ENCODE results near the gene WASF3. TPM values are rescaled to one million over a fixed set of nuclear protein-coding genes. Genes with fewer than 3 reads are reported as not detected.

WASF3 gene
- total and polyA plus RNA-seq, 2 experiments from 2014 or later = 9.9 to 20.7 TPM

DNA sequence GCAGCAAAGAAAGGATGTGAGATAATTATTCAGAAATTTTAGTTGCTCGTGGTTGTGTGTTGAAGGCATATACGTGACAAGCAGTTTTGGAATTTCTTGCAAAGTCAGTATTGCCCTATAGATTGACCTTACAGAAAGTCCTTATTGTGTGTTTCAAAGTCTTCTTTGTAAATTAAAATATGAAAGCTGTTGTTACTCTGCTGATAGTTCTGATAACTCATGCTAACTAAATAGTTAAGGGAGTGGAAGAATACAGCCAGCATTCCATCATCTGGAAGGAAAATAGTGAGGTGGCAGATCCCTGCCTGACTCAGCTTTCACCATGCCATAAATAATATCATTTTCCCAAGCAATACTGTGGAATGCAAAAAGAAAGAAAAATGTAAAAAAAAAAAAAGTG lies 27.2 kb downstream of the WASF3 start:
- no peaks in the 10 kb centered on the region; the same call in 1 of the 2 replicates for H4K20me1 ChIP-seq (replicated peaks; ENCODE audit: insufficient read depth)
- H2AFZ ChIP-seq = no peak overlapping the region
- no peaks in the 10 kb centered on the region for H3K9me3 Mint-ChIP-seq
- H3F3A ChIP-seq (replicated peaks; ENCODE audit: low read depth) = no peaks in the 10 kb centered on the region
- H3K79me2 ChIP-seq (replicated peaks; ENCODE audit: insufficient read depth) = peaks cover 44% of the 10 kb centered on the region
- DNase-seq (ENCODE audit: low spot score) = no peak
- peaks cover 27% of the 10 kb centered on the region for H3K4me1 ChIP-seq (ENCODE audit: insufficient read depth)
- H3K4me3 ChIP-seq = no peak overlapping the region
- peaks cover 3% of the 10 kb centered on the region for H3K27me3 Mint-ChIP-seq (ENCODE audit: insufficient read depth, low read depth, poor library complexity)
- peak overlapping the region; percentile 64 for H3K4me2 ChIP-seq
- 0 out of 3 replicates have a peak overlapping the region, but pooled peaks have one; percentile 26 for H3K4me3 Mint-ChIP-seq
- no peaks in the 10 kb centered on the region for H3K36me3 Mint-ChIP-seq (ENCODE audit: low read depth)
- H3K27ac ChIP-seq (ENCODE audit: low read depth) = no peak overlapping the region
- H3K9me2 ChIP-seq (ENCODE audit: insufficient read depth) = no peaks in the 10 kb centered on the region
- no peaks in the 10 kb centered on the region for H3K27me3 ChIP-seq (ENCODE audit: insufficient read depth)
- peak overlapping the region; percentile 65; the same call in 1 of the 2 replicates for H3K27ac Mint-ChIP-seq
- no peak for ATAC-seq
- H3K36me3 ChIP-seq (ENCODE audit: insufficient read depth) = no peaks in the 10 kb centered on the region
- H3K4me1 Mint-ChIP-seq = peaks cover 34% of the 10 kb centered on the region
- TF ChIP-seq, protein P1, sequence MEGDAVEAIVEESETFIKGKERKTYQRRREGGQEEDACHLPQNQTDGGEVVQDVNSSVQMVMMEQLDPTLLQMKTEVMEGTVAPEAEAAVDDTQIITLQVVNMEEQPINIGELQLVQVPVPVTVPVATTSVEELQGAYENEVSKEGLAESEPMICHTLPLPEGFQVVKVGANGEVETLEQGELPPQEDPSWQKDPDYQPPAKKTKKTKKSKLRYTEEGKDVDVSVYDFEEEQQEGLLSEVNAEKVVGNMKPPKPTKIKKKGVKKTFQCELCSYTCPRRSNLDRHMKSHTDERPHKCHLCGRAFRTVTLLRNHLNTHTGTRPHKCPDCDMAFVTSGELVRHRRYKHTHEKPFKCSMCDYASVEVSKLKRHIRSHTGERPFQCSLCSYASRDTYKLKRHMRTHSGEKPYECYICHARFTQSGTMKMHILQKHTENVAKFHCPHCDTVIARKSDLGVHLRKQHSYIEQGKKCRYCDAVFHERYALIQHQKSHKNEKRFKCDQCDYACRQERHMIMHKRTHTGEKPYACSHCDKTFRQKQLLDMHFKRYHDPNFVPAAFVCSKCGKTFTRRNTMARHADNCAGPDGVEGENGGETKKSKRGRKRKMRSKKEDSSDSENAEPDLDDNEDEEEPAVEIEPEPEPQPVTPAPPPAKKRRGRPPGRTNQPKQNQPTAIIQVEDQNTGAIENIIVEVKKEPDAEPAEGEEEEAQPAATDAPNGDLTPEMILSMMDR (conservative IDR thresholded peaks at IDR 0.05; ENCODE audit: low read depth in 2 of 2) = no peak
- no peak for TF ChIP-seq CREB1 (CRISPR knock-in tag; IDR thresholded peaks at IDR 0.05; ENCODE audit: low read depth)
- TF ChIP-seq, protein P2, sequence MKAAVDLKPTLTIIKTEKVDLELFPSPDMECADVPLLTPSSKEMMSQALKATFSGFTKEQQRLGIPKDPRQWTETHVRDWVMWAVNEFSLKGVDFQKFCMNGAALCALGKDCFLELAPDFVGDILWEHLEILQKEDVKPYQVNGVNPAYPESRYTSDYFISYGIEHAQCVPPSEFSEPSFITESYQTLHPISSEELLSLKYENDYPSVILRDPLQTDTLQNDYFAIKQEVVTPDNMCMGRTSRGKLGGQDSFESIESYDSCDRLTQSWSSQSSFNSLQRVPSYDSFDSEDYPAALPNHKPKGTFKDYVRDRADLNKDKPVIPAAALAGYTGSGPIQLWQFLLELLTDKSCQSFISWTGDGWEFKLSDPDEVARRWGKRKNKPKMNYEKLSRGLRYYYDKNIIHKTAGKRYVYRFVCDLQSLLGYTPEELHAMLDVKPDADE (IDR thresholded peaks at IDR 0.05) = no peak
- TF ChIP-seq, protein P3, sequence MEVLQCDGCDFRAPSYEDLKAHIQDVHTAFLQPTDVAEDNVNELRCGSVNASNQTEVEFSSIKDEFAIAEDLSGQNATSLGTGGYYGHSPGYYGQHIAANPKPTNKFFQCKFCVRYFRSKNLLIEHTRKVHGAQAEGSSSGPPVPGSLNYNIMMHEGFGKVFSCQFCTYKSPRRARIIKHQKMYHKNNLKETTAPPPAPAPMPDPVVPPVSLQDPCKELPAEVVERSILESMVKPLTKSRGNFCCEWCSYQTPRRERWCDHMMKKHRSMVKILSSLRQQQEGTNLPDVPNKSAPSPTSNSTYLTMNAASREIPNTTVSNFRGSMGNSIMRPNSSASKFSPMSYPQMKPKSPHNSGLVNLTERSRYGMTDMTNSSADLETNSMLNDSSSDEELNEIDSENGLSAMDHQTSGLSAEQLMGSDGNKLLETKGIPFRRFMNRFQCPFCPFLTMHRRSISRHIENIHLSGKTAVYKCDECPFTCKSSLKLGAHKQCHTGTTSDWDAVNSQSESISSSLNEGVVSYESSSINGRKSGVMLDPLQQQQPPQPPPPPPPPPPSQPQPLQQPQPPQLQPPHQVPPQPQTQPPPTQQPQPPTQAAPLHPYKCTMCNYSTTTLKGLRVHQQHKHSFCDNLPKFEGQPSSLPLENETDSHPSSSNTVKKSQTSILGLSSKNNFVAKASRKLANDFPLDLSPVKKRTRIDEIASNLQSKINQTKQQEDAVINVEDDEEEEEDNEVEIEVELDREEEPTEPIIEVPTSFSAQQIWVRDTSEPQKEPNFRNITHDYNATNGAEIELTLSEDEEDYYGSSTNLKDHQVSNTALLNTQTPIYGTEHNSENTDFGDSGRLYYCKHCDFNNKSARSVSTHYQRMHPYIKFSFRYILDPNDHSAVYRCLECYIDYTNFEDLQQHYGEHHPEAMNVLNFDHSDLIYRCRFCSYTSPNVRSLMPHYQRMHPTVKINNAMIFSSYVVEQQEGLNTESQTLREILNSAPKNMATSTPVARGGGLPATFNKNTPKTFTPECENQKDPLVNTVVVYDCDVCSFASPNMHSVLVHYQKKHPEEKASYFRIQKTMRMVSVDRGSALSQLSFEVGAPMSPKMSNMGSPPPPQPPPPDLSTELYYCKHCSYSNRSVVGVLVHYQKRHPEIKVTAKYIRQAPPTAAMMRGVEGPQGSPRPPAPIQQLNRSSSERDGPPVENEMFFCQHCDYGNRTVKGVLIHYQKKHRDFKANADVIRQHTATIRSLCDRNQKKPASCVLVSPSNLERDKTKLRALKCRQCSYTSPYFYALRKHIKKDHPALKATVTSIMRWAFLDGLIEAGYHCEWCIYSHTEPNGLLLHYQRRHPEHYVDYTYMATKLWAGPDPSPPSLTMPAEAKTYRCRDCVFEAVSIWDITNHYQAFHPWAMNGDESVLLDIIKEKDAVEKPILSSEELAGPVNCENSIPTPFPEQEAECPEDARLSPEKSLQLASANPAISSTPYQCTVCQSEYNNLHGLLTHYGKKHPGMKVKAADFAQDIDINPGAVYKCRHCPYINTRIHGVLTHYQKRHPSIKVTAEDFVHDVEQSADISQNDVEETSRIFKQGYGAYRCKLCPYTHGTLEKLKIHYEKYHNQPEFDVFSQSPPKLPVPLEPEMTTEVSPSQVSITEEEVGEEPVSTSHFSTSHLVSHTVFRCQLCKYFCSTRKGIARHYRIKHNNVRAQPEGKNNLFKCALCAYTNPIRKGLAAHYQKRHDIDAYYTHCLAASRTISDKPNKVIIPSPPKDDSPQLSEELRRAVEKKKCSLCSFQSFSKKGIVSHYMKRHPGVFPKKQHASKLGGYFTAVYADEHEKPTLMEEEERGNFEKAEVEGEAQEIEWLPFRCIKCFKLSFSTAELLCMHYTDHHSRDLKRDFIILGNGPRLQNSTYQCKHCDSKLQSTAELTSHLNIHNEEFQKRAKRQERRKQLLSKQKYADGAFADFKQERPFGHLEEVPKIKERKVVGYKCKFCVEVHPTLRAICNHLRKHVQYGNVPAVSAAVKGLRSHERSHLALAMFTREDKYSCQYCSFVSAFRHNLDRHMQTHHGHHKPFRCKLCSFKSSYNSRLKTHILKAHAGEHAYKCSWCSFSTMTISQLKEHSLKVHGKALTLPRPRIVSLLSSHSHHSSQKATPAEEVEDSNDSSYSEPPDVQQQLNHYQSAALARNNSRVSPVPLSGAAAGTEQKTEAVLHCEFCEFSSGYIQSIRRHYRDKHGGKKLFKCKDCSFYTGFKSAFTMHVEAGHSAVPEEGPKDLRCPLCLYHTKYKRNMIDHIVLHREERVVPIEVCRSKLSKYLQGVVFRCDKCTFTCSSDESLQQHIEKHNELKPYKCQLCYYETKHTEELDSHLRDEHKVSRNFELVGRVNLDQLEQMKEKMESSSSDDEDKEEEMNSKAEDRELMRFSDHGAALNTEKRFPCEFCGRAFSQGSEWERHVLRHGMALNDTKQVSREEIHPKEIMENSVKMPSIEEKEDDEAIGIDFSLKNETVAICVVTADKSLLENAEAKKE (CRISPR knock-in tag; IDR thresholded peaks at IDR 0.05) = no peak
- no peak for TF ChIP-seq EZH2 (IDR thresholded peaks at IDR 0.05; ENCODE audit: low read depth, unreplicated experiment)
- TF ChIP-seq EZH2phosphoT487 (IDR thresholded peaks at IDR 0.05; ENCODE audit: unreplicated experiment) = no peak
- TF ChIP-seq POLR2AphosphoS5 (IDR thresholded peaks at IDR 0.05; ENCODE audit: low read depth) = no peak
- TF ChIP-seq STAT1 (IDR thresholded peaks at IDR 0.05; ENCODE audit: unreplicated experiment) = no peak

Measured in GM23338 (cell line).